ENCODE measurements around the gene NUDT16L1. TPM values are rescaled to one million over a fixed set of nuclear protein-coding genes. Genes with fewer than 3 reads are reported as not detected.

NUDT16L1 gene
- total RNA-seq, 1 donor from 2014 or later = 34.4 TPM

DNA sequence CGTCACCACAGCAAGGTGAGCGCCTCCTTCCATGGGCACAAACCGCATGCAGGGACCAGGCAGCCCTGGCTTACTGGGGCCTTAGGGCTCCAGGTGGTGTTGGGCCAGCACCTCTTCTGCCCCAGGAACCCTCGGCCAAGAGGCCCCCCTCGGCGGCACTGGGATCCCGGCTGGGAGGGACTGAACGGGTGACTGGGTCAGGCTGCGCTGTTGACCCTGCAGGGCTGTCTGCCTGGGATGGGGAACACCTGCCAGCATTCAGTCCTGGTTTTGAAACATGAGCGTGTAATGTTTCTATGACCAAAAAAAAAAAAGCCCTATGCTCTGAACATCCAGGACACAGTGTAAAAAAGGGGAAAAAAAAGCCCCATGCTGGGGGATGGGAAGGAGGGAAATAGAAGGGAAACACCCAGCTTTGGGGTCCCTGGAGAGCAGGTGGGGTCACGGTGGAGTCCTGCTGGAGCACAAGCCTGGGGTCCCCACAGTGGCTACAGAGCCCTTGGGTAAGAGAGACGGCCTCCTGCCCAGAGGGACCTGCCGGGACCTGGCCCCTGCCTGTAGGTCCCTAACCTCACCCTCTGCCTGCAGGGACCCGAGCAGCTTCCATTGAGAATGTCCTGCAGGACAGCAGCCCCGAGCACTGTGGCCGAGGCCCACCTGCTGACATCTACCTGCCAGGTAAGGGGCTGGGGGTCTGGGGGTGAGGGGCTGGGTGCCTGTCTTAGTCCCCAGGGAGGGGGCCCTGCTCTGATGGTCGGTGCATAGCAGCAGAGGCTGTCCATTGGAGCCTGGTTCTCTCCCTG, 9.9 kb upstream of the NUDT16L1 start:
- DNase-seq = no peak

DNA sequence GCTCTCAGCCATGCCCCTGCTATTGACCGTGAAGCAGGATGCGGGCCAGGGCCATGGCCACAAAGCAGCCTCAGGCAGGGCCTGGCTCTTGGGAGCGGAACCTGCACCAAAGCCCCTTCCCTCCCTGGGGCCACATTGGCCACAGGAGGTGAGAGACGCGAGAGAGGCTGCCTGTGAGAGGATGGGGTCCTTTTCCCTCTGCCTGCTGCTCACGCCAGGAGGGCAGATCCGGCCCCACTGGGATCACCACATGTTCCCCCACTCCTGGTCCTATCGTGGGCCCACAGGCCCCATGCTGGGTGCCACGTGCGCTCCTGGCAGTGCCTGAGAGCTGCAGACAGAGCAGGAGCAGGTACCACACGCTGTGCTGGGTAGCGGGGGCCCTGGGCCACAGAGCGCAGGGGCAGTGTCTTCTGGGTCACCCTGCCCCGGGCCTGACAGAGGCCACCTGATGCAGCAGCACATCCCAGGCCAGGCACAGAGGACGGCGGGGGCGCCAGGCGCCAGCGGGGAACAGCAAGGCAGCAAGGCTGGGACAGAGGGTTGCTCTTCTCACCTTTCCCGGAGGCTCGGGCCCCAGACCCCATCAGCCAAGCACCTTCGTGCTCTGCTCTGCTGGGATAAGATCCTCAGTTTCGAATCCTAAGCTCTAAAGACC, 9.2 kb upstream of the NUDT16L1 start:
- no peak for DNase-seq

DNA sequence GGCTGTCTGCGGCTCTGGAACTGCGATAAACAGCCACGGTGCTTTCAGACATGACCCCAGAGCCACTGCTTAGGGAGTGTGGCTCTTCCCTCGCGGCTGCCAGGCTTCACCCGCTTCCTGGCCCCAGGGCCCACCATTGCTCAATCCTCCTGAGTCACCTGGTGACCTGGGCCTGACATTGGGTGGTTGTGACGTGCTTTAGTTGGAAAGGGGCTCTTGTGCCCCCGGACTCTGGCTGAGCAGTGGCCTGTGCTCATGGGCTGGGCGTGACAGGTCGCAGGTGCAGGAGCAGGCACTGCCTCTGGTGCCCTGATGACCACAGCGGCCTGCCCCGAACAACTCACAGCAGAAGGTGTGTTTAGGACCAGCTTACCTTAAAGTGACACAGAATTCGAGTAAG, 8.6 kb upstream of the NUDT16L1 start:
- no peak for DNase-seq

DNA sequence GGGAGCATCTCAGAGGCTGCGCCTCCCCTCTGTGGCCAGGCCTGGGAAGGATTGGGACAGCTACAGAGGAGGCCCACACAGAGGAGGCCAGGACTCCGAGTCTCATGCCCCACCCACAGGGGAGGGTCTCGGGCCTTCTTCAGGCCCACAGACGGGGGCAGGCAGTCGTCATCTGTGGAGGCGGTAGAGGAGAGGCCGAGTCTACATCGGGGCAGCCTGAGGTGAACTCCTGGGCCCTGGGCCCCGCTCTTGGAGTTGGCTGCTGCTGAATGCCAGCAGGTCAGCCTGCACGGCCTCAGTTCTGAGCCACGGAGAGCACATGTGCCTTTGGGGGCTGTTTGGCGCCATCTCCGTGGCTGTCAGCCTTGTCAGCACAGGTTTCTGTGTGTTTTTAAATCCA, 8.1 kb upstream of the NUDT16L1 start:
- DNase-seq = no peak

DNA sequence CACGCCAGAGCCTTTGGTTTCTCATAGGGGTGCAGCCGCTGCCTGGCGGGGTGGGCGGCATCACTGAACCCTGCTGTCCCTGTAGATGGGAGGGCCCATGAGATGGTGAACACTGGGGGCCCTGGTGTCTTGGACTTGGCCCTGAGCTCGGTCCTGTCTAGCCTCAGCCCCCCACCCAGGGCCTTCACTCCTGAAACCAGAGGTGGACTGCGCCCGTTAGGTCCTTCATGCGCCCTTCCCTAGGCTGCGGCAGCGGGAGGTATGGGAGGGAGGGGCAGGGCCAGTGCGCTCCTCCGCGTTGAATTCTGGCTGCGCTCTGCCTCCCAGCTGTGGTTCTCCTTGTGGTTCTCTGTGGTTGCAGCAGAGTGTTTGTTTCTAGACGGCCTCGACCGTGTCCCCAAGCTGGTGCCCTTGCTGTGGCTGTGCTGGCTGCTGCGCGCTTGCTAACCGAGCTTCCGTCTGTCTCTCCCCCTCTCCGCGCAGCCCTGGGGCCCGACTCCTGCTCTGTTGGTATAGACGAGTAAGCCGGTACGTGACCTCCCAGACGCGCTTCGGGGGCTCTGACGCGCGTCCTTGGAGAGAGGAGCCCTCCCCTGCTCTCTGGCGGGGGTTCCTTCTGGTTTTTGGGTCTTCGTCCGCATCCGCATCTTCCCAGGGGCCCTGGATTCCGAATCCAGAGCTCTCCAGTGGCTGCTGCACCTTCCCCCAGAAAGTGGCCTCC, 7.4 kb upstream of the NUDT16L1 start:
- no peak for DNase-seq

DNA sequence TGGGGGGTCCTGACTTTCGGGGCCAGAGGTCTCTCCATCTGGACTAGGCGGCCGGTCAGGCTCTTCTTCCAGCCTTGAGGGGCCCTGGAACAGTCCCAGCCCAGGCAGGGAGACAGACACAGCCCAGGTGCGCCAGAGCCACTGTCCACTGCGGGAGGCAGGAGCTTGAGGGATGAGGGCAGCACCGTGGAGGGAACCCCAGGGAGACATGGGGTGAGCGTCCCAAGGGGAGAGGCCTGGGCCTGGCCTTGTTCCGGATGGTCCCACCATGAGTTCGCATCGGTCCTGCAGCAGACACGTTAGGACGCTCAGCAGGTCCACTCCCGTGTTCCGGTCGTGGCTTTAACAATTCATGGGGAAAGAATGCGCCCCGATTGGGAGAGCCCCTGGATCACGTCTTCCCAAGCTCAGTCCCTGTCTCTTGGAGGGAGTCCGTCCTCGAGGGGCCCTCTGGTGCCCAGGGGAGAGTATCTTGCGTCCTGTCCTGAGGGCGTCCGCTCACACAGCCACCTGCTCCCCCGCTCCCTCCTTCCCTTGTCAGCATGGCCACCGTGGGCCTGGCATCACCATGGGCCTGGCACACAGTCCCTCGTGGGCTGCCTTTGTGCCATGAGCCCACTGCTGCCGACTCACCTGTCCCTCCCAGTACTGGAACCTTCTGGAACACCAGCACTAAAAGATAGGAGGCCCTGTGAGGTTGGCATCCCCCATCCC, 6.7 kb upstream of the NUDT16L1 start:
- DNase-seq = no peak

DNA sequence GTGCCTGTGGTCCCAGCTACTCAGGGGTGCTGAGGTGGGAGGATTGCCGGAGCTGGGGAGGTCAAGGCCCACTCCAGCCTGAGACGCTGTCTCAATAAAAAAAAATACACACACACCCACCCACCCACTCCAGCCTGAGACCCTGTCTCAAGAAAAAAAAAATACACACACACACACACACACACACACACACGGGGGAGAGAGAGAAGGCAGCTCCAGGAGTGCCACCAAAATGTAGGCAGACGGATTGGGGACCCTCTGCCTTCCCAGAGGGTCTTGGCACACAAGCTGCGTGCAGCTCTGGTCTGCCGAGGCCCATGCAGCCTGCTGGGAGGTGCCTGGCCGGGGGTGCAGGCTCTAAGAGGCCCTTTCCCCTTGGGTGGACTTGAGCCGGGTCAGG, 5.9 kb upstream of the NUDT16L1 start:
- DNase-seq = no peak

DNA sequence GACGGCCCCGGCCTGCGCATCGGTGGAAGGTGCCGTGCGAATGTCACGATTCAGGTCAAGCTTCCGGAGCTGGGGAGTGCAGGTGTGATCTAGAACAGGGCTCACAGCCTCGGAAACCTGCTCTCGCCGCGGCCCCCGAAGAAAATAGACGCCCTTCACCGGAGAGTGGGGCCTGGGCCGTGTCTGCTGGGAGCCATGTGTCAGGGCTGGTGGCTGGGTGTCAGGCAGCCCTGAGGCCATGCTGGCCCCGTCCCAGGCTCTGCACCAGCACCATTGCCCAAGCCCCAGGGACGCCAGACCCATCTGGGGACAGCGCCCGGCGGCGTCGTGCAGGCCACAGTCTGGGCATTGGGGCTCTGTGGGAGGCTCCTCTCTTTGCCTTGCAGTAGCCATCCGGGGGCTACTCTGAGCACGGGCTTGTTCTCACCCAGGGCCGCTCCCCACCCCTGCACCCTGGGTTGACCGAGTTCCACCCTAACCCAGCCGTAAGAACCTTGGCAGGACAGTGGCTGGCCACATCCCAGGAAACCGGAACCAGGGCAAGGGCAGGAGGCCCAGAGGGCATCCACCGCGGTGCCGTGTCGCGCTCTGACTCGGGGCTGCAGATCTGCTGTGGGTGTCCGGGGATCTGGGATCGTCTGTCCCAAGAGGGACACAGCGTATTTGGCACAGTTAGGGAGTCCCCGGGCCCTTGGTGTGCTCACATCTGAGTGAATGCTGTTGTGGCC, 5.3 kb upstream of the NUDT16L1 start:
- no peak for DNase-seq

DNA sequence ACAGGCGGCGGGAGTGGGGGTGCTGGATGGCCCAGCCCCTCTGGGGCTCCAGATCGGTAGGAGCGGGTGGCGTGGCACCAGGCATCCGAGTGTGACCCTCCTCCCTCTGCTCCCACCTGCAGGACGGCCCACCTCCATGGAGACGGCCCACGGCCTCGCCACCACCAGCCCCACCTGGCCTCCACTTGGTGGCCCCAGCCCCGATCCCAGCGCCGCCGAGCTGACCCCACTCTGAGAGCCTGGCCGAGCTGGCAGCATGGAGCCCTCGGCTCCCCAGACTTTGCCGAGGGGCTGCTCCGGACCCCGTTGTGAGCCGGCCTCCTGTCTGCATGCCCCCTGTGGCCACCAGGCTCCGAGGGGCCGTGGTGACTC, 4.7 kb upstream of the NUDT16L1 start:
- DNase-seq = no peak

DNA sequence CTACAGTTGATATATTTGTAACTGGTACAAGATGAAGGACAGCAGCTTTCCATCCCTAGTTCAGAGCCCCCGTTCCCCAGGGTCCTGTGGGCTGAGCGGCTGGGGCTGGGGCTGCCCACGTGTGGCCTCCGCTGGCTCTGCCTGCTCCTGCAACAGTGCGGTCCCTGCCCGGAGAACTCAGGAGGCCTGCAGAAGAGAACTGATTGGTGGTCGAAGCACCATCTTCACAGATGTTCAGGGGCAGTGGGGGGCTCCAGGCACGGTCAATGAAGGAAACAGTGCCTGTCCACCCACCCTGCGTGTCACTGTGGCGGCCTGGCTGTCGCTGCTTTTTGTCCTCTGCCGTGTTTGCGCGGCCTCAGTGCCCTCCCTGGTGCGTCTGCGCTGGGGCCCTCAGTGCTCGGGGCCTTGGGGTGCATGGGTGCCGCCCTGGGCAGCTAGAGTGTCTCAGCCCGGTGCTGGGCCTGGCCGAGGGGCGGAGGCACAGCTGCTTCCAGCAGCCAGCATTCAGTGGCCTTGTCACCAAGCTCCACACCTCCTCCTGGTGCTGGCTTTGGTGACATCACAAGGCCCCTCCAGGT, 4.2 kb upstream of the NUDT16L1 start:
- DNase-seq = no peak

DNA sequence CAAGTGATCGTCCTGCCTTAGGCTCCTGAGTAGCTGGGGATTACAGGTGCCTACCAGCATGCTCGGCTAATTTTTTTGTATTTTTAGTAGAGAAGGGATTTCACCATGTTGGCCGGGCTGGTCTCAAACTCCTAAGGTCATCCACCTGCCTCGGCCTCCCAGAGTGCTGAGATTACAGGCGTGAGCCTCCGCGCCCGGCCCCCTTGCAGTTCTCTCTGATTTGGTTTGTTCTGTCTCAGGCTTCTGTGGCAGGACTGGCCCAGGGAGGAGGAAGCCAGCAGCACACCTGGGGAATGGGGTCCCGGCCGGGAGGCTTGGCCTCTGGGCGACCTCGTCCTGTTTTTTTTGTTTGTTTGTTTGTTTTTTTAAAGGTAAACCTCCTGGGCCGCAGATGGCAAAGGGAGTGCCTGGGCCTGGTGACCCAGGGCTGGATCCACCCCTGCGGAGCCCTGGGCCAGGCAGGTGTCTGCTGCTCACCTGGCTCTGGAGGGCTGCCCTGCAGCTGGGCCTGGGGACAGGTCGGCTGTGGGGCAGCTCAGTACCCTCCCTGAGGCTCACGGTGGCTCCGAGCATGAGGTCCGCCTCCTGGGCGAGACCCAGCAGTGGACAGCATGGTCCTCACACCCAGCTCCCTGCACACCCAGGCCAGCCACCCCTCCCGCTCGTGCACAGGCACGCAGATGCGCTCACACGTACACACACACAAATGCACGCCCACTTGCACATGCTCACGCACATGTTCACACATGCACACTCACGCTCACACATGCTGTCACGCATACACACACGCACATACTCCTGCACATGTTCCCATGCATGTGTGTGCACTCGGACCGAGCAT, 3.3 kb upstream of the NUDT16L1 start:
- DNase-seq = no peak

DNA sequence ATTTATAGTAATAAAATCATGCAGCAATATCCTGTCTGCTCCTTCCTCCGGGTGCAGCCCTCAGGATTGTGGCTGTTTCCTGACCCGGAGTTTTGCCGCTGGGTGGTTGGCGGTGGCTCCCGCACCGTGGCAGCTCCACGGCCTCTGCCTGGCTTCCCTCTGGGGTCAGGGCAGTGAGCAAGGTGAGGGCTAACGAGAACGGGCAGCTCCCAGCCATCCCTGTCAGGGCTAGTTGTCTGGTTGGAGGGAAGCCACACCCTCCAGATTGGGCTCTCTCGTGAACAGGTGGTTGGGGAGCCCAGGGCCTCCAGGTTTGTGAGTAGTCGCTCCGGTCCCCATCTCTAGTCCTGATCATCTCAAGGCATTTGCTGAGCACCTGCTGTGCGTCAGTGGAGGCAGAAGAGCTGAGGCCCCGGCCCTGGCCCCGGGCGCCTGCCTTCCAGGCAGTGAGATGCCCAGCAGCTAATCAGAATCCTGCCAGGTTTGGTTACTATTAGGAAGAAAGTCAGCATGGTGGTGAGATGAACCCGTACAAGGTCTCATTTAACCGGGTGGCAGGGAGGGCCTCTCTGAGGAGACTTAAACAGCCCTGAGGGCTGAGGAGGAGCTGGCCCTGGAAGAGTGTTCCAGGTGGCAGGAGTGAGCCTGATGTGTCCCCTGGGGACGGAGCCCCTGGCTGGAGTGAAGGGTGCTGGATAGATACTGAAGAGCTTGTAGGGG, 2.3 kb upstream of the NUDT16L1 start:
- DNase-seq = peak; percentile 45

DNA sequence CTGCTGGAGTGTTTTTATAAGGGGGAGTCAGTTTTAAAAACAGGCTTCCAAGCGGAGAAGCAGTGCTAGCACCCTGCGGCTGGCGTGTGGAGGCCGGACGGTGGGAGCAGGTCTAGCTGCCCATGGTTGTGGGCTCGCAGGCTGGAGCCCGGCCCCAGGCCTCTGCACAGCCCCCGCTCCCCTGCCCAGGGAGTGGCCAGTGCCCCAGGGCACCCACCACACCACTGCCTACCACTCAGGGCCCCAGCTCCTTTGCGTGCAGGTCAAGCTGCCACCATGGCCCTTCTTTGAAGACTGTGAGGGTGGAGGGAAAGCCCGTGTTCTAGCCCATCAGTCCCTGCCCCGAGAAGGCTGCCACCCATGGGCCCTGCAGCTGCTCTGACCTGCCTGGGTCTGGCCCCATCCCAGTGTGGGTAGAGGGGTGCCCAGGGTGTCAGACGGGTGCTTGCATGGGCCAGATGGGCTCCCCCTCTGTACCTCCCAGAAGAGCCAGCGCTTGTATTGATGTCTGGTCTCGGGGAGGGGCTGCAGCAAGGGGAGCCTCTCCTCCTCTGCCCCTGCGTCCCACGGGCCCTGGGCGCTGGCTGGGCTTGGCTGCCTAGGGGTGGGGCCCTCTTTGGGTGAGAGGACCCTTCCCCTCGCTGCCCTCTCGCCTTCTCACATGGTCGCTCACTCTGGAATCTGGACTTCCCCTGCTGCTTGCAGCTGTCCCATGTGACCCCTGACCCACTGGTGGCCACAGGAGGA, 1.5 kb upstream of the NUDT16L1 start:
- DNase-seq = no peak

DNA sequence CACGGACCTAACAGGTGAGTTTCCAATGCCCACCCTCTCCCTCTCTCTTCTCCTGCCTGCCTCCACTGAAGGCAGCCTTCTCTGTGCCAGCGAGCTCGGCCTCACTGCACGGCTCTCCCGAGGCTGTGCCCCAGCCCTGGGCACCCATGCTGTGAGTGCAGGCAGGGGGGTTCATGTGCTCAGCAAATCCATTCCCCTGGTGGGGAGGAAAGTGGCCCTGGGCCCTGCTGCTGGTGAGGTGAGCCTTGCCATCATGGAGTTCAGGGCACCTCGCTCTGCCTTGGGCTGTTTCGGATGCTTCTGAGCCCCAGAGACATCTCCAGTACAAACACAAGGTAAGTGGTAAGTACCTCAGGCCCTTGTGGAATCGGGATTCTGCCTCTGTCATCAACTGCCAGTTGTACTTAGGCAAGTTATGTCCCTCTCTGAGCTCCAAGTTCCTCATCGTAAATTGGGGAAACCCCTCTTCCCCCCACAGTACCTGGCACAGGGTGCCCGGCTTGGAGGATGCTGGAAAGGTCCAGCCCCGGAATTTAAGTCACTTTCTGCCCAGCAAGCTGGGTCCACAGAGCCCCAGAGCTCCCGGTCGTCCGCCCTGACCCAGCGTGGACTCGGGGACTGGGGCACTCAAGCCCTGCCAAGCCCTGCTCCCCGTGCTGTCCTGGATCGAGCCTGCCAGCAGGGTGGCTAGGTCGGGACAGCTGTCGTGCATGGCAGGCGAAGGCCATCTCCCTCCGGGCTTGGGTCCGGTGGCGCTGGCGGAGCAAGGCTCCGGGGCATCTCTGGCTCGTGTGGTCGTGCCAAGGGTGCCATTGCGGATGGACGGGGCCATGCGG, 684 bp upstream of the NUDT16L1 start:
- no peak for DNase-seq

DNA sequence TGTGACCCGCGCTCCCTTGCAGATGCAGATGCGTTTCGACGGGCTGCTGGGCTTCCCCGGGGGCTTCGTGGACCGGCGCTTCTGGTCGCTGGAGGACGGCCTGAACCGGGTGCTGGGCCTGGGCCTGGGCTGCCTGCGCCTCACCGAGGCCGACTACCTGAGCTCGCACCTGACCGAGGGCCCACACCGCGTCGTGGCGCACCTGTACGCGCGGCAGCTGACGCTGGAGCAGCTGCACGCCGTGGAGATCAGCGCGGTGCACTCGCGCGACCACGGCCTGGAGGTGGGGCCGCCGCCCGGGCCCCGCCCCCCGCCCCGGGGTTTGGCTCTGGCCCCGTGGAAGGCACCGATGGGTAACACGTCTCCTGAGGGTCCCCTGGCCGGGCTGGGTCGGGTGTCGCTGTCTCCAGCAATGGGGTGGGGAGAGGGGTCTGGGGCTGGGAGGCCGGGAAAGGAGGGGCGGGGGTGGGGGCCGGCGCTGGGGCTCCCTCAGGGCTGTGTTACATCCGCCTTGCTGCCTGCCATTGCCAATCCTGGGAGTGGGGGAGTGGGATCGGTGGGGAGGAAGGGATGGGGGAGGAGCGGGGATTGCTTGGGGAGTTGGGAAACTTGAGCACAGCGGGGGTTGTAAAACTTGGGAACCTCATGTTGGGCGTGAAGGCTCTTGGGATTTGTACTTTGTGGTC, 737 bp downstream of the NUDT16L1 start:
- DNase-seq = peak; percentile 31

DNA sequence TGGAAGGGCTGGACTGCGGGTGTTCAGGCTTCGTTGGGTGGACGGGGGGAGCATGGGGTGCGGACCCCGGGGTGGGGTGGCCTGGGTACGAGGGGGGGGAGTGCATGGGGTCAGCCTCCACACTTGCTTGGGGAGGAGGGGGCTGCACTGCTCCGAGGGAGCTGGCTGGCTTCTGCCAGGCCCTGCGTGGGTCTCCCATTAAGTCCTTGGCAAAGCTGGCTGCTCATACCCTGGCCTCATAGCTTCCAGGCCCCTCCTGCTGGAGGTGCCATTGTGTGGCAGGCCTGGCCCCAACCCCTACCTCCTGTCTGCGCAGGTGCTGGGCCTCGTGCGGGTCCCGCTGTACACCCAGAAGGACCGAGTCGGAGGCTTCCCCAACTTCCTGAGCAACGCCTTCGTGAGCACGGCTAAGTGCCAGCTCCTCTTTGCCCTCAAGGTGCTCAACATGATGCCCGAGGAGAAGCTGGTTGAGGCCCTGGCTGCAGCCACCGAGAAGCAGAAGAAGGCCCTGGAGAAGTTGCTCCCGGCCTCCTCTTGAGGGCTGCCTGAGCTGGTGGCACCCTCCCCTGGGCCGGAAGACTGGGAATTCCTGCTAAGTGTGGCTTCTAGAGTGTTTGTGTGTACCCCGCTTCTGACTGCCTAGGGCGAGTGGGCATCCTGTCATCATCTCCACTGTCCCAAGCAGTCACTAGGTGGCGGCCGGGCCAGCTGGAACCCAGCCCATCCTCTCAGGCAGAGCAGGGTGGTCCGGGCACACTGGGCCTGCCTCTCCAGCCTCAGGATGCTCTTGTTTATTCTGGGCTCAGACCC, 1.5 kb downstream of the NUDT16L1 start:
- peak; percentile 27 for DNase-seq
